ENCODE data around the gene GIMAP6. TPM values are rescaled to one million over a fixed set of nuclear protein-coding genes. Genes with fewer than 3 reads are reported as not detected.

GIMAP6 gene
- total RNA-seq, 1 donor from 2014 or later = 61.7 TPM

DNA sequence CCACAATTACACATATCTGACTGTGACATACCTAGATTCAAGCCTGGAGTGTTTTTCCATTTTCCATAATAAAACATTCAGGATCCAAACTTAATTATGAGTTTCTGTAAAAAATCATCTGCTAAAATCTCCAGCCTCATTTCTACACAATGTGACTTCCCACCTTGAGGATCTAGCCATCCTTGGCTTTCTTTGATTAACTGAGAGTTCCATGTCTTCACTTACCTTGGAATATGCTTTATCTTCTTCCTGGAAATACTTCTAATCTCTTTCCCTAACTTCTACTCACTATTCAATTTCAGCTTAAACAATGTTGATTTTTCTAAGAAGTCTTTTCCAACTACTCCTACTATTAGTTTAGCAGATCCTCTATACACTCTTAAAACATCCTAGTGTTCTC lies 36.8 kb upstream of the GIMAP6 start:
- DNase-seq = no peak
- H3K27ac ChIP-seq = no peak overlapping the region
- H3K4me3 ChIP-seq = no peak overlapping the region
- H3K9me3 ChIP-seq = no peaks in the 10 kb centered on the region
- no peaks in the 10 kb centered on the region for H3K27me3 ChIP-seq
- H3K36me3 ChIP-seq = no peaks in the 10 kb centered on the region
- H3K4me1 ChIP-seq = peaks cover 12% of the 10 kb centered on the region
- intact Hi-C loops (cut with DNase I) = no loop called here
- no peak for ATAC-seq
- TF ChIP-seq, protein P1, sequence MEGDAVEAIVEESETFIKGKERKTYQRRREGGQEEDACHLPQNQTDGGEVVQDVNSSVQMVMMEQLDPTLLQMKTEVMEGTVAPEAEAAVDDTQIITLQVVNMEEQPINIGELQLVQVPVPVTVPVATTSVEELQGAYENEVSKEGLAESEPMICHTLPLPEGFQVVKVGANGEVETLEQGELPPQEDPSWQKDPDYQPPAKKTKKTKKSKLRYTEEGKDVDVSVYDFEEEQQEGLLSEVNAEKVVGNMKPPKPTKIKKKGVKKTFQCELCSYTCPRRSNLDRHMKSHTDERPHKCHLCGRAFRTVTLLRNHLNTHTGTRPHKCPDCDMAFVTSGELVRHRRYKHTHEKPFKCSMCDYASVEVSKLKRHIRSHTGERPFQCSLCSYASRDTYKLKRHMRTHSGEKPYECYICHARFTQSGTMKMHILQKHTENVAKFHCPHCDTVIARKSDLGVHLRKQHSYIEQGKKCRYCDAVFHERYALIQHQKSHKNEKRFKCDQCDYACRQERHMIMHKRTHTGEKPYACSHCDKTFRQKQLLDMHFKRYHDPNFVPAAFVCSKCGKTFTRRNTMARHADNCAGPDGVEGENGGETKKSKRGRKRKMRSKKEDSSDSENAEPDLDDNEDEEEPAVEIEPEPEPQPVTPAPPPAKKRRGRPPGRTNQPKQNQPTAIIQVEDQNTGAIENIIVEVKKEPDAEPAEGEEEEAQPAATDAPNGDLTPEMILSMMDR (IDR thresholded peaks at IDR 0.05) = no peak

DNA sequence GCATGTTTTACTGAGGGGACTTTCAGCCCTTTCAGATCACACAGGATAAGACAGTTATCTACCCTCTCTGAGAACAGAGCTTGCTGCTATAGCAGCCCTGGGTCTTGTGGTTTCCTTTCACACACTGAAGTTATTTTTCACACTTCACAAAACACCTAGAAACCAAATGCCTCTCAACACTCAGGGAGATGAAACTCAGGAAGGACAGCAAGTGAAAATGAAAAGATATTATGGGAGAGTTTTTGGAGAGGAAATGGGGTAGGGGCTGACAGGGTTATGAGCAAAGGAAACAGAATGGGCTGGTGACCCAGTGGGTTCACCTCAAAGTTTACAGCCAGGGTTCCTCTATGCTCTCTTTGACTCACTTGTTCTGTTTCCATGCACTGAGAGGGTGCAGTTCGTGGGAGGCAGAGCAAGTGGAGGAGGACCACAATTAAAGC lies 36.3 kb upstream of the GIMAP6 start:
- H3K27ac ChIP-seq = peak overlapping the region; percentile 24
- intact Hi-C loops (cut with DNase I) = no loop called here
- H3K27me3 ChIP-seq = no peaks in the 10 kb centered on the region
- no peak overlapping the region for H3K4me3 ChIP-seq
- peak; percentile 30 for ATAC-seq
- TF ChIP-seq, protein P1 (IDR thresholded peaks at IDR 0.05) = no peak
- H3K9me3 ChIP-seq = no peaks in the 10 kb centered on the region
- H3K36me3 ChIP-seq = no peaks in the 10 kb centered on the region
- peaks cover 12% of the 10 kb centered on the region for H3K4me1 ChIP-seq
- no peak for DNase-seq

DNA sequence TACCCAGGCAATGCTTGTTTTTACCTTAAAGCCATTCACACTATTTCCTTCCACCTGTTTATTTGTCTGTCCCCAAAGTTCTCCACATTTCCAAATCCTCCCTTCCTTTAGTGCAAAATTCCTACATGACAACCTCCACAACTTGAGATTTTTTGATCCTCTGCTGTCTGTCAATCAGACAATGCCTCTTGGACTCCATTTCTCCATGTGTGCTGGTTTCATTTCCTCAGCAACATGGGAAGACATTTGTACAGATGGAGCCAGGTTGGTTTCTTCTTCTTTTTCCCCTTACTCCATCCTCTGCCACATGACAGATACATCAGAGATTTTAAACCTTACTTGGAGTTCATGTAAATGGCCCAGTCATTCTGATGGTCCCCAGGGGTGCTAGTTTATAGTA lies 34.2 kb upstream of the GIMAP6 start:
- Histone ChIP-seq H3K36me3 (no peaks in the 10 kb centered on the region), H3K4me1 (peaks cover 12% of the 10 kb centered on the region), H3K27me3 (no peaks in the 10 kb centered on the region), H3K27ac (peak overlapping the region; percentile 26), H3K4me3 (no peak overlapping the region), H3K9me3 (no peaks in the 10 kb centered on the region)
- ATAC-seq (no peak), DNase-seq (no peak)
- intact Hi-C loops (cut with DNase I) = no loop called here
- TF ChIP-seq, protein P1 (IDR thresholded peaks at IDR 0.05) = no peak

DNA sequence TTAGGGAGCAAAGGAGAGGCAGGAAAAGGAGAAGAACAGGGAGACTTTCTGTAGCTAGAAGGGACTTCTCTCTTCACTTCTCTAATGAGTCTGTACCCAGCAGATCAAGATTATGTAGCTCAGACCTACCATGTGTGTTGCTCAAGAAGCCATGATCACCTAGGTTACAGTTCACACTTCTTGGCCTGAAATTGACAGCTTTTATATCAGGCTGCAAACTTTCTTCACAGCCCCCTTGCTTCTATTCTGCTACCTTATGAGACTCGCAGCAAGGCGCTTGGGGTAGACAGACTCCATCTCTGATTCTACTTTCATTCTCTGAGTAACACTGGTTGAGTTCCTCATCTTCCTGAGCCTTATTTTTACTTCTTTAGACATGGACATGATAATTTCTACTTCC lies 33.7 kb upstream of the GIMAP6 start:
- peak overlapping the region; percentile 26 for H3K27ac ChIP-seq
- no peaks in the 10 kb centered on the region for H3K36me3 ChIP-seq
- H3K27me3 ChIP-seq = no peaks in the 10 kb centered on the region
- ATAC-seq (peak; percentile 49), DNase-seq (no peak)
- intact Hi-C loops (cut with DNase I) = no loop called here
- TF ChIP-seq, protein P1 (IDR thresholded peaks at IDR 0.05) = no peak
- no peak overlapping the region for H3K4me3 ChIP-seq
- peaks cover 12% of the 10 kb centered on the region for H3K4me1 ChIP-seq
- no peaks in the 10 kb centered on the region for H3K9me3 ChIP-seq

DNA sequence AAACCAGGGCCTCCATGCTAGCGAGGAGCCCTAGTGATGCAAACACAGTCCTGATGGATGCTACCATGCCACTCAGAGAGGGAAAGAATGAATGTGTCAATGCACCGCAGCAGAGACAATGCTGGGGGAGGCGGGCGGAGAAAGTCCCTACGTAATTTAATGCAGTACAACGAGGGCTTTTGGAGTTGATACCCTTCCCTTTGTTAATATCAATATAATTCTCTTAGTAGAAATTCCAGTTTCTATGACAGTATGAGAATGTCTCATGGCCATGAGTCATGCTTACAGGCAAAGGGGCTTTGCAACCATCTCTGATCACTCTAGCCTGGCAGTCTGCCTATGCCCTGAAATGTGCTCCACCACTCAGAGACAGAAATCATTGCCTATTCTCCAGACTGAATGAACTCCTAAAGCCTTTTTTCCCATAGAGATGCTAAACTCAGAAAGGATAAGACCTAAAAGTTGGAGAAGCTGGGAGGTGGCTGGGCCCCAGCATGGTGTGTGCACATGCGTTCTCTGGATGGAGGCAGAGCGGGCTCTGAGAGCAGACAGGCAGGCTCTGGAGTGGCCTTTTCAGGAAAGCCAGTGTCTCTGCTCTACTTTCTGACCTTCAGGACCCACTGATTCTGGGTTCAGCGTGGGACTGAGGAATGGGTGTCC lies 33.0 kb upstream of the GIMAP6 start:
- no peaks in the 10 kb centered on the region for H3K27me3 ChIP-seq
- H3K36me3 ChIP-seq = no peaks in the 10 kb centered on the region
- H3K4me3 ChIP-seq = no peak overlapping the region
- H3K27ac ChIP-seq = peak overlapping the region; percentile 39
- intact Hi-C loops (cut with DNase I) = no loop called here
- peaks cover 12% of the 10 kb centered on the region for H3K4me1 ChIP-seq
- DNase-seq (no peak), ATAC-seq (no peak)
- TF ChIP-seq, protein P1 (IDR thresholded peaks at IDR 0.05) = no peak
- no peaks in the 10 kb centered on the region for H3K9me3 ChIP-seq

All from upper lobe of right lung (tissue), 1 donor.